ENCODE data around the gene MEGF6. TPM values are rescaled to one million over a fixed set of nuclear protein-coding genes. Genes with fewer than 3 reads are reported as not detected.

The MEGF6 gene
- total and polyA plus RNA-seq, 2 donors (not counting 1 experiment from before 2014, with no cell fraction given), result 43.2 to 77.3 TPM

DNA sequence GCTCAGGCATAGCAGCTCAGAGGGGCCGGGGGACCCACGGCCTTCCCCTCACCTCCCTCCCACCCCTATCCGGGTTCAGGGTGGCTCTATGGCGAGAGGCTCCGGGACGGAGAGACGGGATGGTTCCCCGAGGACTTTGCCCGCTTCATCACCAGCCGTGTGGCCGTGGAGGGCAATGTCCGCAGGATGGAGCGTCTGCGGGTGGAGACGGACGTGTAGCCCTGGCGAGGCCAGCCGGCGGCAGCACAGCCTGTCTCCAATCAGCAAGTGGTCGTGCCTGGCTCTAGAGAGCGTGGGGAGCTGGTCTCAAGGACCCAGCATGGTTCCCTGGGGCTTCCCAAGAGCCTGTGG is 131.0 kb downstream of the MEGF6 start:
- Histone ChIP-seq H2AFZ (ENCODE audit: insufficient read depth, low read depth, low read length, poor library complexity, severe bottlenecking) (no peak overlapping the region), H3K36me3 (replicated peaks in 1 of 2; ENCODE audit: control extremely low read depth in 1 of 2, control insufficient read depth in 1 of 2, extremely low read depth in 1 of 2, insufficient read depth in 2 of 2, low read length in 1 of 2) (no peaks in the 10 kb centered on the region), H3K79me2 (ENCODE audit: control insufficient read depth, insufficient read depth, low read length) (no peaks in the 10 kb centered on the region), H3K4me2 (replicated peaks; ENCODE audit: low read depth, low read length, poor library complexity, severe bottlenecking) (no peak overlapping the region), H3K4me1 (ENCODE audit: control insufficient read depth in 2 of 2, insufficient read depth in 2 of 2, low read length in 2 of 2) (no peaks in the 10 kb centered on the region), H3K4me3 (ENCODE audit: control extremely low read depth in 1 of 5, extremely low read depth in 1 of 5, insufficient read depth in 1 of 5, low read depth in 2 of 5, low read length in 4 of 5) (no peak overlapping the region), H3K27ac (ENCODE audit: low read length in 2 of 2) (no peak overlapping the region), H3K9me3 (ENCODE audit: control extremely low read depth in 1 of 3, control insufficient read depth in 2 of 3, insufficient read depth in 1 of 3, low read length in 2 of 3) (no peaks in the 10 kb centered on the region), H4K20me1 (ENCODE audit: control insufficient read depth, insufficient read depth, low read length, poor library complexity, severe bottlenecking) (no peaks in the 10 kb centered on the region), H3K9ac (ENCODE audit: low read length) (no peak overlapping the region), H3K27me3 (replicated peaks in 1 of 4; ENCODE audit: control extremely low read depth in 1 of 4, control insufficient read depth in 3 of 4, insufficient read depth in 4 of 4, low read length in 3 of 4) (no peaks in the 10 kb centered on the region)
- Mint-ChIP-seq H3K4me3 (no peak overlapping the region), H3K27ac (no peak overlapping the region), H3K27me3 (peaks cover 3% of the 10 kb centered on the region), H3K4me1 (no peaks in the 10 kb centered on the region), H3K9me3 (ENCODE audit: insufficient read depth) (no peaks in the 10 kb centered on the region)
- ATAC-seq (ENCODE audit: low read depth) (no peak), DNase-seq (no peak)
- intact Hi-C loops (cut with micrococcal nuclease), result no loop called here
- CTCF ChIA-PET, result interaction anchor here (1.0 to 3.0 kb wide), 2 partner anchors 10 to 27 kb away, joined by 4 to 12 read pairs; no protein-coding TSS in a partner anchor
- POLR2A ChIA-PET, result no interaction called here
- WGBS (ENCODE audit: insufficient coverage), result 80% methylated on average over 21 of the region's 21 CpGs
- TF ChIP-seq EZH2 (IDR thresholded peaks at IDR 0.05; ENCODE audit: borderline replicate concordance, insufficient read depth, low read depth, low read length, poor library complexity, severe bottlenecking), result no peak
- TF ChIP-seq, protein P1, sequence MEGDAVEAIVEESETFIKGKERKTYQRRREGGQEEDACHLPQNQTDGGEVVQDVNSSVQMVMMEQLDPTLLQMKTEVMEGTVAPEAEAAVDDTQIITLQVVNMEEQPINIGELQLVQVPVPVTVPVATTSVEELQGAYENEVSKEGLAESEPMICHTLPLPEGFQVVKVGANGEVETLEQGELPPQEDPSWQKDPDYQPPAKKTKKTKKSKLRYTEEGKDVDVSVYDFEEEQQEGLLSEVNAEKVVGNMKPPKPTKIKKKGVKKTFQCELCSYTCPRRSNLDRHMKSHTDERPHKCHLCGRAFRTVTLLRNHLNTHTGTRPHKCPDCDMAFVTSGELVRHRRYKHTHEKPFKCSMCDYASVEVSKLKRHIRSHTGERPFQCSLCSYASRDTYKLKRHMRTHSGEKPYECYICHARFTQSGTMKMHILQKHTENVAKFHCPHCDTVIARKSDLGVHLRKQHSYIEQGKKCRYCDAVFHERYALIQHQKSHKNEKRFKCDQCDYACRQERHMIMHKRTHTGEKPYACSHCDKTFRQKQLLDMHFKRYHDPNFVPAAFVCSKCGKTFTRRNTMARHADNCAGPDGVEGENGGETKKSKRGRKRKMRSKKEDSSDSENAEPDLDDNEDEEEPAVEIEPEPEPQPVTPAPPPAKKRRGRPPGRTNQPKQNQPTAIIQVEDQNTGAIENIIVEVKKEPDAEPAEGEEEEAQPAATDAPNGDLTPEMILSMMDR (IDR thresholded peaks at IDR 0.05), result no peak

DNA sequence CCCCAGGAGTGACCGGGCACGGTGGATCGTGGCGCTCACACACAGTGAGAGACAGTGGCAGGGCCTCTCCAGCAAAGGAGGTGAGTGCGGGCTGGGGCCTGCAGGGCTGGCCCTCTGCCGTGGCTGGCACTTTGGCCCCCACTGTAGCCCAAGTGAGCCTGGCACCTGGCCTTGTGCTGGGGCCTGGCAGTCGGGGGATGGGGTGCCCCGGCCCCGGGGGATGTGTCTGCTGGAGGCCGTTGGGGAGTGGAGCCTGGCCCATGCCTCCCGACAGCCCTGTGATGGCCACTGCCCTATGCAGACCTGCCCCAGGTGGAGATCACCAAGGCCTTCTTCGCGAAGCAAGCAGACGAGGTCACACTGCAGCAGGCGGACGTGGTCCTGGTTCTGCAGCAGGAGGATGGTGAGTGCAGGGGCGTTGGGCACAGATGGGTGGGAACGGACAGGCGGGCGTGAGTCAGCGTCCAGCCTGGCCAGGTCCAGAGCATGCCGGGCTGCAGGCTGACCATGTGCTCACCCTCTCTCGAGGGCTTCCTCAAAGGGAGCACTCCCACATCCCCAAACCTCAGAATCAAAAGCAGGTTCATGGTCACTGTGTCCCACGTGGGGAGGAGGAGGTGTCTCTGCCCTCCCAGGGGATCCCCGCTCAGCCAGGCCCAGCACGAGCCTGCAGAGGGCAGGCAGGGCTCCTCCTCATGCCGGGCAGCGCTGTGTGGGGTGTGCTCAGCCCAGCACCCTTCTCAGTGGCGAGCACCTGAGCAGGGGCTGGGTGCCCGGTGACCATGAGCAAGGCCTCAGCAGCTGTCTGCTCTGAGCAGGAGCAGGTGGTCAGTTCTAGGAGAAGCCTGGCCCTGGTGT is 131.6 kb downstream of the MEGF6 start:
- ATAC-seq (ENCODE audit: low read depth), result no peak
- H3K27me3 Mint-ChIP-seq, result peaks cover 3% of the 10 kb centered on the region
- no peak overlapping the region for H3K4me3 Mint-ChIP-seq
- Histone ChIP-seq H4K20me1 (ENCODE audit: control insufficient read depth, insufficient read depth, low read length, poor library complexity, severe bottlenecking) (no peaks in the 10 kb centered on the region), H3K27me3 (replicated peaks in 1 of 4; ENCODE audit: control extremely low read depth in 1 of 4, control insufficient read depth in 3 of 4, insufficient read depth in 4 of 4, low read length in 3 of 4) (no peaks in the 10 kb centered on the region), H3K9ac (ENCODE audit: low read length) (no peak overlapping the region), H3K79me2 (ENCODE audit: control insufficient read depth, insufficient read depth, low read length) (no peaks in the 10 kb centered on the region), H3K4me3 (ENCODE audit: control extremely low read depth in 1 of 5, extremely low read depth in 1 of 5, insufficient read depth in 1 of 5, low read depth in 2 of 5, low read length in 4 of 5) (no peak overlapping the region), H3K27ac (ENCODE audit: low read length in 2 of 2) (no peak overlapping the region), H3K4me1 (ENCODE audit: control insufficient read depth in 2 of 2, insufficient read depth in 2 of 2, low read length in 2 of 2) (no peaks in the 10 kb centered on the region), H3K36me3 (replicated peaks in 1 of 2; ENCODE audit: control extremely low read depth in 1 of 2, control insufficient read depth in 1 of 2, extremely low read depth in 1 of 2, insufficient read depth in 2 of 2, low read length in 1 of 2) (no peaks in the 10 kb centered on the region), H2AFZ (ENCODE audit: insufficient read depth, low read depth, low read length, poor library complexity, severe bottlenecking) (no peak overlapping the region), H3K4me2 (replicated peaks; ENCODE audit: low read depth, low read length, poor library complexity, severe bottlenecking) (no peak overlapping the region), H3K9me3 (ENCODE audit: control extremely low read depth in 1 of 3, control insufficient read depth in 2 of 3, insufficient read depth in 1 of 3, low read length in 2 of 3) (no peaks in the 10 kb centered on the region)
- ChIA-PET POLR2A (no interaction called here), CTCF (interaction anchor here (1.0 kb wide), 1 partner anchor 11 kb away, joined by 4 read pairs; no protein-coding TSS in a partner anchor)
- intact Hi-C loops (cut with micrococcal nuclease), result no loop called here
- H3K9me3 Mint-ChIP-seq (ENCODE audit: insufficient read depth), result no peaks in the 10 kb centered on the region
- 79% methylated on average over 22 of the region's 30 CpGs for WGBS (ENCODE audit: insufficient coverage)
- DNase-seq, result no peak
- no peak for TF ChIP-seq EZH2 (IDR thresholded peaks at IDR 0.05; ENCODE audit: borderline replicate concordance, insufficient read depth, low read depth, low read length, poor library complexity, severe bottlenecking)
- TF ChIP-seq, protein P1 (IDR thresholded peaks at IDR 0.05), result no peak
- H3K4me1 Mint-ChIP-seq, result no peaks in the 10 kb centered on the region
- no peak overlapping the region for H3K27ac Mint-ChIP-seq
